HEK293T (cell line): ENCODE results near the gene UBE2L6.

Experiments used
- ARNT ChIP-seq: fragments of 450-650 bp; IDR thresholded peaks from 2 replicates; pipeline ENCODE4 v1.6.1; 2017; ENCODE audit warnings: mild to moderate bottlenecking
- BHLHE40 ChIP-seq: fragments of 450-650 bp; IDR thresholded peaks from 2 replicates; pipeline ENCODE4 v1.6.1; 2016; ENCODE audit warnings: mild to moderate bottlenecking, moderate library complexity, borderline replicate concordance
- CTBP1 ChIP-seq: fragments of 450-650 bp; IDR thresholded peaks from 2 replicates; pipeline ENCODE4 v1.6.1; 2016; ENCODE audit warnings: borderline replicate concordance
- ELF4 ChIP-seq: fragments of 450-650 bp; IDR thresholded peaks from 2 replicates; pipeline ENCODE4 v1.6.1; 2017; ENCODE audit warnings: antibody characterized with exemption
- FOXA1 ChIP-seq: fragments of 450-650 bp; IDR thresholded peaks from 2 replicates; pipeline ENCODE4 v1.6.1; 2016; ENCODE audit warnings: mild to moderate bottlenecking
- FOXK2 ChIP-seq: fragments of 450-650 bp; IDR thresholded peaks from 2 replicates; pipeline ENCODE4 v1.6.1; 2016; ENCODE audit warnings: mild to moderate bottlenecking
- FOXM1 ChIP-seq: fragments of 450-650 bp; IDR thresholded peaks from 2 replicates; pipeline ENCODE4 v1.6.1; 2017; ENCODE audit warnings: mild to moderate bottlenecking, borderline replicate concordance
- HDGF ChIP-seq: fragments of 450-650 bp; IDR thresholded peaks from 2 replicates; pipeline ENCODE4 v1.6.1; 2017; ENCODE audit warnings: antibody characterized with exemption, borderline replicate concordance
- L3MBTL2 ChIP-seq: fragments of 450-650 bp; conservative IDR thresholded peaks from 2 replicates; pipeline ENCODE4 v1.6.1; 2016; ENCODE audit warnings: mild to moderate bottlenecking
- NFRKB ChIP-seq: fragments of 450-650 bp; IDR thresholded peaks from 2 replicates; pipeline ENCODE4 v1.6.1; 2016; ENCODE audit warnings: mild to moderate bottlenecking, moderate library complexity
- SP1 ChIP-seq: fragments of 450-650 bp; IDR thresholded peaks from 2 replicates; pipeline ENCODE4 v1.6.1; 2017
- TARDBP ChIP-seq: fragments of 450-650 bp; IDR thresholded peaks from 2 replicates; pipeline ENCODE4 v1.6.1; 2016

DNA sequence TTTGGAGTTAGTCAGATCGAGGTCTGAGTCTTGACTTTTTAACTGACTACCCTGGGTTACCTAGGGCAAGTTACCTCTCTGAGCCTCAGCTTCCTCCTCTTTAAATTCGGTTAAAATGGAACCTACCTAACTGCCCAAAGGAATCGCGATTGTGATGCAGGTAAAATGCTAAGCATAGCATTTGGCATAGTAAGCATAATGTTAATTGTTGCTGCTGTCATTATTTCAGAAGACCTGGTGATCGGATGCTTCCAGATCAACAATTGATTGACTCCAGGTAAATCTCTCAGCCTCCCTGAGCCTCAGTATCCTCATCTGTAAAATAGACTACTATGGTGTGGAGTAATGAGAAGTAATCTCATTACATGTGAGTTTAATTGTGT, 51.4 kb downstream of the UBE2L6 start:
- TF ChIP-seq SP1: no peak
- no peak for TF ChIP-seq FOXM1
- no peak for TF ChIP-seq L3MBTL2
- TF ChIP-seq NFRKB: no peak
- no peak for TF ChIP-seq ARNT
- TF ChIP-seq BHLHE40: no peak
- TF ChIP-seq ELF4: no peak
- no peak for TF ChIP-seq FOXK2
- TF ChIP-seq FOXA1: no peak
- TF ChIP-seq CTBP1: no peak
- no peak for TF ChIP-seq HDGF
- no peak for TF ChIP-seq TARDBP
